NCI-H82 treated with DMSO at 0.1 percent for 48 hours (cell line): ENCODE data around the gene MGARP.
"Not testable (repeated sequence)": the region's sequence is repeated elsewhere in the genome, so short reads cannot be mapped to it uniquely, and the experiment has no call there.

Source experiments
- DNase-seq: peaks from one replicate; lab custom pipeline; 2025; ENCODE audit not compliant: unreplicated experiment; lab: John Stamatoyannopoulos, UW

MGARP gene

DNA sequence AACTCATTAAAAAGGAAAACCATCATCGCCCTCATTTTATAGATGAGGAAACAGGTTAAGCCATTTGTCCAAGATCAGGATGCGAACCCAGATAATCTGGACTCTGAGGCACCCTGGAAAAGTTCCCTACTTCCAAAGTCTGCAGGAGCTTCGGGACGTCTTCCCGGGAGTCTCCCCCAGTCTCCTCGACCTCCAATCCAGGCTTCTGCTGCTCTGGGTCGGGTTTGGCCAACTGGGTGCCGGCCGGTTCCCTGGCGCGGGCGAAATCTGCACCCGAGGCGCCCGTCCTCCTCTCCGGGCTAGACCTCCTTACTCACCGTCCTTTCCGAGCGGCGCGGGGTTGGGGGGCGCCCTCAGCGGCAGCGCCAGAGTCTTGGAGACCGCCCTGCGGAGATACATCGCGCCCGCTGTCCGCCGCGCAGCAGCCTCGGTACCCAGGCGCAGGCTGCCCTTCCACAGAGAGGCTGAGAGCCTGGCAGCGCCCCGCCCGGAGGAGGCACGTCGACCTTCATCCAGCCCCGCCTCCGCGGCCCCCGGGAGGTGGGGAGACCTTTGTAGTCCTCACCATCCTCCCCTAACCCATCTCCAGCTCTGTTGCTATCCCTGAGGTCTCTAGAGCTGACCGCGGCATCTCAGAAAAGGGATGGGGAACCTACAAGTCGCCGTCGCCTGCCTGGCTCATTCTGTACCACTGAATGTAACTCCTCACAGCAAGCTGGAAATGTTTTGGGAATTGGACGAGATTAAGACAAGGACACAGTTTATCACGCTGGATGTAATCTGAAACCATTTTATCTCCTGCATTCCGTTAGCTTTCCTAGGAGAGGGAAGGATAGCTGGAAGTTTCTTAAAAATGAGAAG lies at the start of gene MGARP:
Gene MGARP, minus strand, starts transcription at position 466 of the 861 bp plus-strand sequence. Its CDS starts 67 bp downstream, at position 399.
- DNase-seq: no peak

DNA sequence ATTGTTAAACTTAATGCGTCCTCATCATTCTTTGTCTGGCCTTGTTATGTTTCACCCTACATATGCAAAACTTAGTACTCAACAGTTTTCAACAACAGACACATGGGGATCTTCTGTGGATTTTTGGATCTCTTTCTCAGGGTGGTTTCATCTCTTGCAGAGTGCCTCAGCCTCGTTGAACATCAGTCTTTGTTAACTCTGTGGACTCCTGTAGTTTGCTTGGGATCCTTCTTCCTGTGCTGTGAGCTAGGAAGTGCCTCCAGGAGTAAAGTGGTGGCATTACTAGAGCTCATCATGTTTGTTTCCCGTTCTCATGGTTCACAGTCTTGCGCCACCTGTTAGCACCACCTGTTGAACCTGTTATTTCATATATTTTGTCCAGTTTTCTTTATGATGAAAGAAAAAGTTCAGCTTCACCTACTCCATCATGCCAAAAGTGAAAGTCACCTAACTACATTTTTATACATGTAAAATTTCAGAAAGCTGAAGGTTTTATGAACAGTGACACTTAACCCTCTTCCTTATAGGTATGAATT lies 49.7 kb upstream of the MGARP start:
- DNase-seq: no peak

DNA sequence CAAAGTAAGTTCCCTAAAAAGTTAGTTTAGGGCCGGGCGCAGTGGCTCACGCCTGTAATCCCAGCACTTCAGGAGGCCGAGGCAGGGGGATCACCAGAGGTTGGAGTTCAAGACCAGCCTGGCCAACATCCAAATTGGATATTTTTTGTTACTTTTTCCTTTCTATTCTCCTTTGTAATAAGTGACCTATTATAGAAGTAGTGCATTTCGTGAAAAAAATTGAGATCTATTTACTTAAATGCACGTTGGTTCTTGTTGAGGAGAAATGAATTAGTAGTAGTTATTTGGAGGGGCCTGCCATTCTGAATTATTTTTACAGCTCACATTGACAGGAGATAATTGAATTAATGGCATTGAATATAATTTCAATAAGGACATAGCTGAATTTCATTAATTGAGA lies 44.6 kb upstream of the MGARP start:
- DNase-seq: no peak

DNA sequence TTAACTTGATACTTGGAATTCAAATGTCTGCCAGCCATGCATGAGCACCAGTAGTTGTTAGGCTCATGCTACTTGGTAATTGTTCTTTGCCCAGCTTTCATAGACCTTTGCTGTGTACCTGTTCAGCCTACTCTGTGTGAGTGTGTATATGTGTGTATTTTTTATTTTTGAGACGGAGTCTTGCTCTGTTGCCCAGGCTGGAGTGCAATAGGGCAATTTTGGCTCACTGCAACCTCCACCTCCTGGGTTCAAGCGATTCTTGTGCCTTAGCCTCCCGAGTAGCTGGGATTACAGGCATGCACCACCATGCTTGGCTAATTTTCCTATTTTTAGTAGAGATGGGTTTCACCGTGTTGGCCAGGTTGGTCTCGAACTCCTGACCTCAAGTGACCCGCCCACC lies 42.5 kb upstream of the MGARP start:
- DNase-seq: not testable (repeated sequence)

DNA sequence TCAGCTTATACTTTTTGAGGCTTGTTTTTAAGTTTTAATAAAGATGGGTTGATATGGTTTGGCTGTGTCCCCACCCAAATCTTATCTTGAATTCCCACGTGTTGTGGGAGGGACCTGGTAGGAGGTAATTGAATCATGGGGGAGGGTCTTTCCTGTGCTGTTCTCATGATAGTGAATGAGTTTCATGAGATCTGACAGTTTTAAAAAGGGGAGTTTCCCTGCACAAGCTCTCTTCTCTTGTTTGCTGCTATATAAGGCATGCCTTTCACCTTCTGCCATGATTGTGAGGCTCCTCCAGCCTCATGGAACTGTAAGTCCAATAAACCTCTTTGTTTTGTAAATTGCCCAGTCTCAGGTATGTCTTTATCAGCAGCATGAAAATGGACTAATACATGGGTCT lies 42.0 kb upstream of the MGARP start:
- DNase-seq: not testable (repeated sequence)

DNA sequence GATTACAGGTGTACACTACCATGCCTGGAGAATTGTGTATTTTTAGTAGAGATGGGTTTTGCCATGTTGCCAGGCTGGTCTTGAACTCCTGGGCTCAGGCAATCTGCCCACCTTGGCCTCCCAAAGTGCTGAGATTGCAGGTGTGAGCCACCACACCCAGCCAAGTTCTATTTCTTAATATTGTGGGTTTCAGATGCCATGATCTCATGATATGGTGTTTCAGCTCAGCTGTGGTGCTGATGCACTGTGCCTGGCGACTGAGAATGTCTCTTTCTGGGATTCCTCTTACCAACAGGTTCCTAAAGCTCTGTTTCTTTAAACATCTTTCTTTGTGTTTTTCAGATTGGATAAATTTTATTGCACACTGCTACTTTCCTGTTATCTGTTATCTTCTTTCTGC lies 39.5 kb upstream of the MGARP start:
- no peak for DNase-seq

DNA sequence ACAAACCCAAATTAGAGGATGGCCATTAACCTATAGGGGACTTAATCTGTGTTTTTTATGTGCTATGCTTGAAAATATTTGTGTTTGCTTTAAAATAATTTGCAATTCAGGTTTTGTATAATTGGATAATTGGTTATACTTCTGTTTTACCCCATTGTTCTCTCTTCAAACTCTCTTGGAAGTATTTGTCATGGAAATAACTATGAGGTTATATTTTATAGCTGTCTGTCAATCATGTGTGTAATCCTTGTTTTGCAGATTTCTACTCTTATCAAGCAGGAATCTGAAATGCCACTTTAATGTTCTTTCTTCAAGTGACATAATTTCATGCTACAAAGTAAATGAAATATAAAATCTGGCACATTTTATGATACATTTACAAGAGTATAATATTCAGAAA lies 37.6 kb upstream of the MGARP start:
- no peak for DNase-seq

DNA sequence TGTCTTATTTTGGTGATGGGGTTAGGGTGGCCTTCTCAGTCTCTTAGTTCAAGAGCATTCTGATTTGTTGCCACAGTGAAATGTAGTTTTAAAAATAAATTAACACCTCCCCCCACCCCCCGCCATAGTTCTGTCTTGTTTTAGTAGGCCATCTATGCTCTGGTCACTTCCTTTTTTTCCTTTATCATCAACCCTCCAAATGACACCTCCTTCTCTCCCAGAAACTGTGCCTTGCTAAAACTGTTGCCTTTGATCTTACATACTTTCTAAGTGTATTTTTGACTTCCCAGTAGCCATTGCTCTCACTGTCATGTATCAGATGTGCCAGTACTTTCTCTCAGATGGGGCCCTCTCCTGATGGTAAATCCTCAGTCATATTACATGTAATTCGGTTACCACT lies 36.7 kb upstream of the MGARP start:
- no peak for DNase-seq

DNA sequence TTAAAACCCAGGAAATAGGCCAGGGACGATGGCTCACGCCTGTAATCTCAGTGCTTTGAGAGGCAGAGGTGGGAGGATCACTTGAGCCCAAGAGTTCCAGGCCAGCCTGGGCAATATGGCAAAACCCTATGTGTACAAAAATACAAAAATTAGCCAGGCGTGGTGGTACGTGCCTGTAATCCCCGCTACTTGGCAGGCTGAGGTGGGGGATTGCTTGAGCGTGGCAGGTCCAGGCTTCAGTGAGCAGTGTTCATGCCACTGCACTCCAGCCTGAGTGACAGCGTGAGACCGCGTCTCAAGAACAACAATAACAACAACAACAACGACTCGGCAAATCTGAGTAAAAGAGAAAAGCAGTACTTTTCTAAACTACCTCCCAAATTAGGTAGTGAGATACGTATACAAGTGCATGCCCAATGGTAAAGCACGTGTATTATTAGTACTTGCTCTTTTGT lies 35.2 kb upstream of the MGARP start:
- DNase-seq: no peak

DNA sequence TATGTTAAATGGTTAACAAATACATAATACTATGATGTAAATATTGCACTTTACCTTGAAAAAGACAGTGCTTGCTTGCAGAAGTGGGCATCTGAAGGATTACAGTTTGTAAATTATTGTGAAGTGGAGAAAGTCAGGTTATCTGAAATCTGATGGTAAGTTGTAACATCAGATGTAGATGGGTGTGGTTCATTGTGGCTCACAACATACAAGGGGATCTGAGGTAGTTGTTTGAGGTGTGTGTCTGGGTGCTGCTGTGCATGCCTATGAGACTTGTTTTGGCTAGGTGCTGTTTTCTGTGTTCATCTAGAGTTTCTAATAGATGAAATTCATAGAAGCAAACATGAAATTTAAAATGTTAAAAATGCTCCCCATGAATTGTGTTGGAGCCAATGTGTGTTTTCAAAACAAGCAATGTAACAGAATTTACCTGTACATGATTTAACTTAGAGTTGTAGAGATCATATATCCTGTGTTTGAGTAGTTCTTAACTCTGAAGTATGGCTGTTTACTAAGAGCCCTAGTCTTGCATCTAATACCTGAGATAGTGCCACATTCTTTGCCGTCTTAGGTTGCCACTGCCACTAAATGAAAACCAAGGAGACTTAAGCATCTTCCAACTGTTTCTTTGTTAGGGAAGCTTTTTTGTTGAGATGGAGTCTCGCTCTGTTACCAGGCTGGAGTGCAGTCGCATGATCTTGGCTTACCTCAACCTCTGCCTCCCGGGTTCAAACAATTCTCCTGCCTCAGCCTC lies 34.2 kb upstream of the MGARP start:
- DNase-seq: no peak

DNA sequence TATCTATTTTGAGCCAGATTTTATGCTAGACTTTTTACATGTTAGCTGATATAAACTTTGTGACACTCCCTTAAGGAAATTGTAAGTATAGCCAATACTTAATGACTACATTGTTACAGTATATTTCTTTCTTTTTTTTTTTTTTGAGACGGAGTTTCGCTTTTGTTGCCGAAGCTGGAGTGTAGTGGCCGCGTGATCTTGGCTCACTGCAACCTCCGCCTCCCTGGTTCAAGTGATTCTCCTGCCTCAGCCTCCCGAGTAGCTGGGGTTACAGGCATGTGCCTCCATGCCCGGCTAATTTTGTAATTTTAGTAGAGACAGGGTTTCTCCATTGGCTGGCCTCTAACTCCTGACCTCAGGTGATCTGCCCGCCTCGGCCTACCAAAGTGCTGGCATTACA lies 33.4 kb upstream of the MGARP start:
- DNase-seq: not testable (repeated sequence)

DNA sequence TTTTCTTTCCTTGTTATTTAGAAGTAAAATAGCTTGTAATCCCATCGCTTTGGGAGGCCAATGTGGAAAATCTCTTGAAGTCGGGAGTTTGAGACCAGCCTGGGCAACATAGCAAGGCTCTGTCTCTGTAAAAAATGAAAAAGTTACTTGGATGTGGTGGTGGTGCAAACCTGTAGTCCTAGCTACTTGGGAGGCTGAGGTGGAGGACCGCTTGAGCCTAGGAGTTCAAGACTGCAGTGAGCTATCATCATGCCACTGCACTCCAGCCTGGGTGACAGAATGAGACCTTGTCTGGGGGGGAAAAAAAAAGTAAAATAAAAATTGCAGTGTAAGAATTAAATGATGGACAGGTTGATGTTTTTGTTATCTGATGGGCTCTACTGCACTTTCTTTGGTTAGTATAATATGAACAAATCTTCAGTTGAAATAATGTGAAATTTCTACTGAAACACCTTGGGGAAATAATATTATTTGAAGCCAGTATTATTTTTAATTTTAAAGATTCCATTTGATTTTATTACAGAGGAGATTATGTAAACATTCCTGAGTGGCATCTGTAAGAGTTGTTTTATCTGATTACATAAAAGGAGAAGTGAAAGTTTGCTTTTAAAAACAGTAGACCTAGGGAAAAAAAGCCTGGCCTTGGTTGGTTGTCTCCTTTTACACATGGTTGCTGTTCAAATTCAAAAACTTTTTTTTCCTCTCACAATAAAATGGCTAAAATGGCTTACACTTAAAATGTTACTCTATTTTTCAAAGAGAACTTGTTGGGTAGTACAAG lies 32.7 kb upstream of the MGARP start:
- DNase-seq: no peak

DNA sequence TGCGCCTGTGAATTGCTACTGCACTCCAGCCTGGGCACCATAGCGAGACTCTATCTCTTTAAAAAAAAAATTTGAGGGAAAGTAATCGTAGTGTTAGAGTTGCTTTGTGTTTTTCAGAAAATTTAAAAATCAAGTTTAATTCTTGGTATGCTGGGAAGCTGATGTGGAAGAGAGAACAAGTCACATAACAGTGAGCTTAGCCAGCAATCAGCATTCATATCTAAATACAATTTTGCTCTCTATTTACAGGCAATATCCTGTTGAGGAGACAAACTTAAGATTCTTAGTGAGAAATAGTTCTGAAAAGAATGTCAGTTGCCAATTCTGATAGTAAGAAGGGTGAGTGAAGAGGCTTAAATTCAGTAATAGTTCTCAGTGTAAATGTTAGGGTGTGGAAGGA lies 31.9 kb upstream of the MGARP start:
- no peak for DNase-seq

DNA sequence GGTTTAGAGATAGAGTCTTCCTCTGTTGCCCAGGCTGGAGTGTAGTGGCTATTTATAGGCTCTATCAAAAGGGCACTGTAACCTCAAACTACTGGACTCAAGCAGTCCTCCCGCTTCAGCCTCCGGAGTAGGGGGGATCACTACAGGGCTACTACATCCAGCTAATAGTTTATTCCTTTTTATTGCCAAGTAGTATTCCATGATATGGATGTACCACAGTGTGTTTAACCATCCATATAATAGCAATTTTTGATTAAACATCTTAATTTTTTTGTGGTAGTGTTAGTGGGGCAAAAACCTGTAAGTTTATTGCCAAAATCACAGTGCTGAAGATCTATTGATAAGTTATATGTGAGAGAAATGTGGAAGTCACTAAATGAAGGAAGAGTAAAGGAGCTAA lies 24.9 kb upstream of the MGARP start:
- no peak for DNase-seq

DNA sequence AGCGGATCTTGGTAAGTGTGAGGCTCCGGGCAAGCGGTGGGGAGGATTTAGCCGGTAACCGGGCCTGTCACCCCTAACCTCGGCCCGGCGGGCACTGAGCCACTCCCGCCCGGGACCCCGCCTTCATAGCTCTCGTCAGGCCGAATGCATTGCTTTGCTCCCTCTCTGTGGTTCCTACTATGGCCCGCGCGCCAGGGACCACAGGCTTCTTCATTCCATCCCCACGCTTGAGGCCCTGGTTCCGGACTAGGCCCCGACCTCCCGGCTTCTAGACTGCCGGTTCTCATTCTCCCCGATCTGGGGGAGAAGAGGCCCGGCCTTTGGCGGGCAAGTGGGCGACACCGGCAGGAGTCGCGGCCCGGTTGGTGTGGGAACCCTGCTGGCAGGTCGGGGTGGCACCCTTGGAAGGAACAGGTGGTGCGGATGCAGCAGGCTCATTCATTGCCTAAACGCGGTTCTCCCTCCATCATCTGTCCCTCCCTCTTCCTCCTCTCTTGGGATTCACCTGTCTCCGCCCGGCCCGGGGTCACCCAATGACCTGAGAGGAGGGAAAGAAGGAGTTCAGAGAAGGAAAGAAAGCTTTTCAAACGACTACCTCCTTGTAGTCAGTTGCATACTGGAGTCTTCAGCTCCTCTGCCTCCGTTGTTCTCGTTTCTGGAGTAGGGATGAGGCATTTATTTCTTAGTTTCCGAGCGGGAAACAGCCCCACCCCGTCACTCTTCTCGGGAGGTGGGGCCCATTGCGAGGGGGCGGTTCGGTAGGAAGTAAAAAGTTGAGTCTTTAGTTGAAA lies 22.0 kb upstream of the MGARP start, which contains the start of gene NDUFC1:
Gene NDUFC1, minus strand, starts transcription at position 657 of the 791 bp plus-strand sequence. CDS start 6,679 bp downstream, outside the sequence.
- peak; percentile 31 for DNase-seq

DNA sequence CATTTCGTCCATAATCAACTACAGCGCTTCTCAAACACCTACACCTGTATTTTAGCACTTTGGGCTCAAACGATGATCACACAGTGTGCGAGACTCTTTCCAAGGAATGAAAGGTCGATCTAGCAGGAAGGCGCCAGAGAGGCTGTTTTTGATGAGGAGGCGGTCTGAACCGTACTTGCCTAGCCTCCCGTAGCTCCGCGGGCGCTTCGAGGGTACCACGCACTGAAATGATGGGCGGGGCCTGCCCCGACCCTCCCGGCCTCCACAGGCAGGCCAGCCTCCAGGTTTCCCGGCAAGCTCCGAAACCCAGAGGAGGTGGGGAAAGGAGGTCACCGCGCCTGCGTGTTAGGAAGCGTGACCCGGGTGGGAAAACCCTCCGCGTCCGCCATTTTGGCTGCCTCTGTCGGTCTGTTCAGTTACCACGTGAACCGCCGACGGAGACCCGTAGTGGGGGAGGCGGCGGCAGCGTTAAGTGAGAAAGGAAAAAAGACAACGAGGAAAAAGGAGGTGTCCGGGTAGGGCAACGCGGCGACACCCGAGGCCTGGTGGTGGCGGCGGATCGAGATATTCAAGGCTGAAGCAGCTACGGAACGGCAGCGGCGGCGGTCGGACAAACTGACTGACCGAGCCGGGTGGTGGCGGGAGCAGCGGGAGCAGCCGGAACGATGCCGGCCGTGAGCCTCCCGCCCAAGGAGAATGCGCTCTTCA lies 21.2 kb upstream of the MGARP start, which contains the start of gene NAA15:
Gene NAA15, plus strand, starts transcription at position 393 of the 708 bp plus-strand sequence. Its CDS starts 273 bp downstream, at position 666.
- DNase-seq: peak; percentile 89

DNA sequence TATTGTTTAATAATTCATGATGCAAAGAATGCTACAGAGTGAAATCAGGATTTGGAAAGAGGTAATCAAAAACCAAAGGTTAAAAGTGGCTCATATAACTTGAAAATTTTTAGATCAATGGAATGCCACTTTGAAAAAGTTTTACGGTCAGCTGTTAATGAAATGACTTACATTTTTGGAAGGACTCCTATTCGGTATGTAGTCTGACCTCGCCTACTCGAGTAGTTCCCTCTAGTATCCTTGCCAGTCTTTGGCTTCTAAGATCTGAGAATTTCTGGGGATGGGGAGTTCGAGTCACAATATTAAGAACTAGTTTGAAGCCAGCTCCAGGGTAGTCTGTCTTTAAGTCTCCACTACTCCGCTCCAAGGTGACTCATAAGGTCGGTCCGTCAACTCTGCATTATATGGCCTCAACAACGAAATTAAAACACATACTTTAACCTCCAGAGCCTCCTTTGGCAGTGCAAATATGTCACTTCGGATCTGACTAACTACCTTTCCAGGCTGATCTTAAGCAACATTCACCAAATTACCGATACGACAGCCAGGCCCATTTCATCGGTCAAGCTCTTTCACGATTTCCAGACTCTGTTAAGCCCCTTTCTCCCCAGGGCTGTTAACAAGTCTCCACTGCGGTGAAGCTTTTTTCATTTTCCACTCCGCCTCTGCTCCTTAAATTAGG lies 20.5 kb upstream of the MGARP start:
- DNase-seq: peak; percentile 48

DNA sequence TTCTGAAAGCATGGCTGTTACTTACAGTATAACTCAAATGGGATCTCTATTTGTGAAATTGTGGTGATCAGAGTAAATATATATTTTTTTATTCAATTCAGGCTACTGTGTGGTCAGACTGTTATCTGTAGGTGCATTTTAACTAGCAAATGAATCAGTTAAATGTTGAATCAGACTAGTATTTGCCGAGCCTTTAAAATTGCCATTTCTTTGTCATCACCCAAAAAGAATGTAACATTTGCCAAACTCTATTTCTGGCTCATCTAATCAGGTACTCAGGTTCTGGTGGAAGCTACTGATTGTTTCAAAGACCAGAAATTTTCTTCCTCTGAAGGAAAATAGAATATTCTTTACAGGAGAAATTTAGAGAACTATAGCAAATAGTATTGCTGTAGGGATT lies 19.5 kb upstream of the MGARP start:
- DNase-seq: no peak

DNA sequence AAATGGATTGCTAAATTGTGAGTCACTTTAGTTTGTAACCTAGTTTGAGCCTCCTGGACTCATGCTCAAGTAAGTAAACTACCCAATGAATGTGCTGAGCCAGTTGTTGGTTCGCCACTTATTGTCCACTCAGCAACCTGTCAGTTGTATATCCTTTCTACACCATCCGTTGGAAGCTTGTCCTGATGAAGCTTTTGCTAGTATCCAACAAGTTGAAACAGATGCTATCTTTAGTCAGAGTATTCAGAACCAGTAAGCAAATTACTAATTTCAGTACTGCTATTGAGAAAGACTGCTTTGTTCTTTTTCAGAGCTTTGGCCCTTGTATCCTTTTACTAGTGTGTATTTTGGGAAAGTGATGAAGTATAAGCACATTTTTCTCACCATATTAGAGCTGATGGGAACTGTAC lies 17.0 kb upstream of the MGARP start:
- no peak for DNase-seq
